Urinary bladder (tissue), 4 donors: ENCODE data around the gene DTNA. TPM values are rescaled to one million over a fixed set of nuclear protein-coding genes. Genes with fewer than 3 reads are reported as not detected.
"Not testable (repeated sequence)": the region's sequence is repeated elsewhere in the genome, so short reads cannot be mapped to it uniquely, and the experiment has no call there.

Source experiments
- DNase-seq: peaks from one replicate; pipeline ENCODE4 v3.0.0-alpha.2; 2015; ENCODE audit errors: extremely low spot score
- H3K27ac ChIP-seq: one replicate; pipeline ENCODE4 v1.5.1; 2013; ENCODE audit warnings: low read depth, mild to moderate bottlenecking, moderate library complexity
- H3K36me3 ChIP-seq: one replicate; pipeline ENCODE4 v1.6.1; 2013; ENCODE audit warnings: mild to moderate bottlenecking, moderate library complexity; ENCODE audit not compliant: insufficient read depth
- H3K4me1 ChIP-seq: one replicate; pipeline ENCODE4 v1.6.1; 2013; ENCODE audit warnings: mild to moderate bottlenecking, moderate library complexity; ENCODE audit not compliant: insufficient read depth
- H3K4me3 ChIP-seq: one replicate; pipeline ENCODE4 v1.5.1; 2013; ENCODE audit warnings: low read depth, low read length
- WGBS: extraction: QIAGEN DNeasy Blood & Tissue Kit; methylation state at CpG from one replicate; pipeline ENCODE4 v1.1.7; 2013; 5-methylcytosine and 5-hydroxymethylcytosine counted together
- polyA plus RNA-seq: library from polyadenylated mRNA; stranded (reverse); fragments of 200-250 nt; gene quantifications from one replicate; pipeline ENCODE4 v1.2.3, GENCODE V29; 2013
- total RNA-seq: library from RNA; depleted of rRNA; stranded (reverse); fragments of >200 nt; gene quantifications from one replicate; pipeline ENCODE4 v1.2.3, GENCODE V29; 2014
- donor health status: healthy with polysubstance abuse.
- donor health status: healthy.

The DTNA gene
- total and polyA plus RNA-seq, 2 donors: 31.7 to 119 TPM

- Histone ChIP-seq H3K4me1 (no peaks in the 10 kb centered on the region), H3K4me3 (no peak overlapping the region), H3K27ac (no peak overlapping the region), H3K36me3 (no peaks in the 10 kb centered on the region)
- 85% methylated on average over 1 of the region's 1 CpG for WGBS
- no peak for DNase-seq
Observed at GRCh38 chr18:34734056-34734455, 24.0 kb downstream of the DTNA start.

GRCh38 chr18:34734526-34734925, 24.4 kb downstream of the DTNA start:
- not testable (repeated sequence) for H3K4me1 ChIP-seq, H3K27ac ChIP-seq, DNase-seq

GRCh38 chr18:34738175-34738894, 28.2 kb downstream of the DTNA start:
- no peaks in the 10 kb centered on the region for H3K4me1 ChIP-seq
- no peak overlapping the region for H3K4me3 ChIP-seq
- H3K36me3 ChIP-seq: no peaks in the 10 kb centered on the region
- DNase-seq: no peak
- no peak overlapping the region for H3K27ac ChIP-seq
- WGBS: 43% methylated on average over 9 of the region's 9 CpGs

More at GRCh38 chr18:34734526-34734925, 24.4 kb downstream of the DTNA start:
- not testable (repeated sequence) for H3K4me3 ChIP-seq, H3K36me3 ChIP-seq

- H3K27ac ChIP-seq: no peak overlapping the region
- no peak for DNase-seq
- no peaks in the 10 kb centered on the region for H3K36me3 ChIP-seq
- H3K4me3 ChIP-seq: no peak overlapping the region
- no peaks in the 10 kb centered on the region for H3K4me1 ChIP-seq
- WGBS: 89% methylated on average over 1 of the region's 1 CpG
Observed at GRCh38 chr18:34740101-34740500, 30.0 kb downstream of the DTNA start.

- H3K4me3 ChIP-seq: no peak overlapping the region
- H3K27ac ChIP-seq: no peak overlapping the region
- no peak for DNase-seq
- no peaks in the 10 kb centered on the region for H3K4me1 ChIP-seq
- no peaks in the 10 kb centered on the region for H3K36me3 ChIP-seq
- 83% methylated on average over 3 of the region's 3 CpGs for WGBS
Observed at GRCh38 chr18:34740724-34741123, 30.6 kb downstream of the DTNA start.

- DNase-seq: no peak
- 81% methylated on average over 1 of the region's 1 CpG for WGBS
- Histone ChIP-seq H3K27ac (no peak overlapping the region), H3K4me1 (no peaks in the 10 kb centered on the region), H3K36me3 (no peaks in the 10 kb centered on the region), H3K4me3 (no peak overlapping the region)
Observed at GRCh38 chr18:34741401-34741800, 31.3 kb downstream of the DTNA start.

- H3K27ac ChIP-seq: no peak overlapping the region
- WGBS: 42% methylated on average over 5 of the region's 5 CpGs
- no peak for DNase-seq
- no peak overlapping the region for H3K4me3 ChIP-seq
- H3K36me3 ChIP-seq: no peaks in the 10 kb centered on the region
- H3K4me1 ChIP-seq: no peaks in the 10 kb centered on the region
Observed at GRCh38 chr18:34742891-34743341, 32.8 kb downstream of the DTNA start.

- Histone ChIP-seq H3K4me3 (no peak overlapping the region), H3K36me3 (no peaks in the 10 kb centered on the region), H3K27ac (no peak overlapping the region), H3K4me1 (no peaks in the 10 kb centered on the region)
- 86% methylated on average over 4 of the region's 4 CpGs for WGBS
- no peak for DNase-seq
Observed at GRCh38 chr18:34744569-34744968, 34.5 kb downstream of the DTNA start.

GRCh38 chr18:34746614-34747013, 36.5 kb downstream of the DTNA start:
- 87% methylated on average over 1 of the region's 1 CpG for WGBS
- Histone ChIP-seq H3K36me3 (no peaks in the 10 kb centered on the region), H3K4me1 (no peaks in the 10 kb centered on the region), H3K27ac (no peak overlapping the region), H3K4me3 (no peak overlapping the region)
- no peak for DNase-seq

- DNase-seq: no peak
- no peak overlapping the region for H3K27ac ChIP-seq
- no peak overlapping the region for H3K4me3 ChIP-seq
- no peaks in the 10 kb centered on the region for H3K4me1 ChIP-seq
- H3K36me3 ChIP-seq: no peaks in the 10 kb centered on the region
Observed at GRCh38 chr18:34749721-34750120, 39.6 kb downstream of the DTNA start.

GRCh38 chr18:34752056-34752455, 42.0 kb downstream of the DTNA start:
- no peak for DNase-seq
- H3K36me3 ChIP-seq: no peaks in the 10 kb centered on the region
- no peak overlapping the region for H3K4me3 ChIP-seq
- H3K27ac ChIP-seq: no peak overlapping the region
- H3K4me1 ChIP-seq: no peaks in the 10 kb centered on the region
- 53% methylated on average over 1 of the region's 1 CpG for WGBS

GRCh38 chr18:34754300-34754699, 44.2 kb downstream of the DTNA start:
- Histone ChIP-seq H3K36me3 (no peaks in the 10 kb centered on the region), H3K4me3 (no peak overlapping the region), H3K27ac (no peak overlapping the region), H3K4me1 (no peaks in the 10 kb centered on the region)
- no peak for DNase-seq
- WGBS: 92% methylated on average over 5 of the region's 5 CpGs

- H3K4me1 ChIP-seq: no peaks in the 10 kb centered on the region
- no peak overlapping the region for H3K4me3 ChIP-seq
- H3K36me3 ChIP-seq: no peaks in the 10 kb centered on the region
- DNase-seq: no peak
- no peak overlapping the region for H3K27ac ChIP-seq
- 46% methylated on average over 5 of the region's 5 CpGs for WGBS
Observed at GRCh38 chr18:34757666-34758065, 47.6 kb downstream of the DTNA start.

GRCh38 chr18:34758378-34758948, 48.4 kb downstream of the DTNA start:
- H3K4me3 ChIP-seq: no peak overlapping the region
- DNase-seq: no peak
- no peaks in the 10 kb centered on the region for H3K4me1 ChIP-seq
- H3K27ac ChIP-seq: no peak overlapping the region
- H3K36me3 ChIP-seq: no peaks in the 10 kb centered on the region
